KOPT-K1 (cell line): ENCODE results near the gene PRR30.
"Not testable (repeated sequence)": the region's sequence is repeated elsewhere in the genome, so short reads cannot be mapped to it uniquely, and the experiment has no call there.

Source experiments
- H3K27ac ChIP-seq: fragments of 200-600 bp; sonication (generic); 2 replicates; pipeline ENCODE4 v1.5.1; 2016; ENCODE audit warnings: antibody characterized with exemption, mild to moderate bottlenecking, low read depth, low read length; ENCODE audit not compliant: poor library complexity, severe bottlenecking
- H3K36me3 ChIP-seq: fragments of 200-600 bp; sonication (generic); 2 replicates; pipeline ENCODE4 v1.5.1; 2017; ENCODE audit warnings: antibody characterized with exemption, mild to moderate bottlenecking, low read length, moderate library complexity; ENCODE audit not compliant: insufficient read depth
- H3K9me3 ChIP-seq: fragments of 200-600 bp; sonication (generic); 2 replicates; pipeline ENCODE4 v1.5.1; 2017; ENCODE audit warnings: antibody characterized with exemption, low read length, mild to moderate bottlenecking; ENCODE audit not compliant: insufficient read depth, poor library complexity, severe bottlenecking

The PRR30 gene

DNA sequence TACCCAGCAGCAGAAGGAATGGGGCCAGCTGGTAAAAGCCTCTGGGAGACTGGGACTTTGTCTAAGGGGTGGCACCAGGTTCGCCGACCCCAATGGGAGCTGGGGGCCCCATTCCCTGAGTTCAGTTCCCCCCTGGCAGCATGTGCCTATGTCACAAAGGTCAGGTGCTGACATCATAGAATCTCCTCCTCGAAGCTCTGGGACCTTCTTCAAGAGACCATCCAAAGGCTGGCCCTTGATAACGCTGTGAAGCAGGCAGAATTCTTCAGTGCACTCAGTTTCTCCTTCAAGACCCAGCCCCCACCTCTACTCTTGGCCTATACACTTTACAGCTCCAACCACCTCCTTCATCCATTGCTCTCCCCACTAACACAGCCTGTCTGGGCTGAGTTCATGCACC is at the start of gene PRR30:
TSS of gene PRR30 (minus strand) at position 101 of the 400 bp plus-strand sequence. CDS start 1,081 bp downstream, outside the sequence.
- no peaks in the 10 kb centered on the region for H3K36me3 ChIP-seq
- H3K9me3 ChIP-seq: peaks cover 15% of the 10 kb centered on the region
- H3K27ac ChIP-seq: no peak within 1 kb of the TSS

DNA sequence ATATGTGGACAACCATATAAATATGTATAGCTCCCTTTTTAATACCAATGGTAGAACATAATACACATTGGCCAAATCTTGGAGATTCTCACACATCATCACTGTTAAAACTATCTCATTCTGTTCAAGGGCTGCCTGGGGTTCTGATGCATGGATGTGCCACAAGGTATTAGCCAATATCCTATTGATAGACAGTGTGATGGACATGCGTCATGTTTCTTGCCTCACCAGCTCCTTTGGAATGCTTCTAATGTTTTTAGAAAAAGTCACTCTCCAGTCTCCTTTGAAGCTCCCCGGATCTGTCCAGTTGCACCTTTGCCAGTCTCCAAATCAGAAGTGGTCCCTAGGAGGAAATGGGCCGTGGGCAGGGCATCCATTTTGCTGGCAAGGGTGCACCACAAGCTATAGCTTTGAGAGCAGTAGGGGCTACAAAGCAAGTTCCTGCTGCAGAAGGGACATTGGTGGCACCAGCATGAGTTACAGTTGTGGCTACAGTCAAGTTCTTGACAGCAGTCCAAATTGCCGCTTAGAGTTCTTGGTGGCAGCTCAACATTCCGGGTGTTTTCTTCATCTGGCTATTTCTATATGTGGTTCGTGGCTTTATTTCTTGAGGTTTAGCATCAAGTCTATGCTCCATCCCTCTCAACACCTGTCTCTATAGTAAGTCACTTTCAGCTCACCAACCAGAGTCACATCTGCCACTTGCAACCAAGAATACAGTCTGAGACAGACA is 47.6 kb upstream of the PRR30 start:
- Histone ChIP-seq H3K27ac (no peak overlapping the region), H3K9me3 (no peaks in the 10 kb centered on the region), H3K36me3 (no peaks in the 10 kb centered on the region)

DNA sequence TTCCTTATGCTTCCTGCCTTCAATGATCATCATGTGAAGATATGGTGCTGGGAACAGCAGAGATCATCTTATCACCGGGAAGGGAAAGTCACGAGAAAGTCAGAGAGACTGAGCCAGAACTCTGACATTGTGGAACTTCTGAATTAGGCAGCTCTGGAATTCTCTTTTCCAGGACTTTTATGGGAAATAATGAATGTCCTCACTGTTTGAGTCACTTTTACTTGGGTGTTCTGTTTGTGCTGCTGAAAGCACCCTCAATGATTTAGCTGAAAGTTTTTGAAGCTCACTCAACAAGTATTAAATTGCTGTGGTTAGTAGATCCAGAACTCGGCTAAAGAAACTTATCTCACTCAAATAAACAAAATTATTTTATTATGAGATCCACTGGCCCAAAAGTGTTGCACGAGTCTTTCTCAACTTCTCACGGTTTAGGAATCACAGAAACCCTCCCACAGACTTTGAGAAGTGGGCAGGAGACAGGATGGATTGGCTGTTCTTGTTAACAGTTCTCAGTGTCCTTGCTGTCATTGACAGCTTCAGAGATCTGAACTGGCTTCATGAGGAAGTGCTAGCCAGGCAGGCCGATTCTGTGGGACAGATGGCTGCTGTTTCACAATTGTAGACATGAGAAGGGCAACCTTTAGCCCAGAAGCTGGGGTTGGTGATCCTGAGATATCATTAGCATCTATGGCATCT is 46.3 kb upstream of the PRR30 start:
- no peaks in the 10 kb centered on the region for H3K9me3 ChIP-seq
- no peaks in the 10 kb centered on the region for H3K36me3 ChIP-seq
- no peak overlapping the region for H3K27ac ChIP-seq

DNA sequence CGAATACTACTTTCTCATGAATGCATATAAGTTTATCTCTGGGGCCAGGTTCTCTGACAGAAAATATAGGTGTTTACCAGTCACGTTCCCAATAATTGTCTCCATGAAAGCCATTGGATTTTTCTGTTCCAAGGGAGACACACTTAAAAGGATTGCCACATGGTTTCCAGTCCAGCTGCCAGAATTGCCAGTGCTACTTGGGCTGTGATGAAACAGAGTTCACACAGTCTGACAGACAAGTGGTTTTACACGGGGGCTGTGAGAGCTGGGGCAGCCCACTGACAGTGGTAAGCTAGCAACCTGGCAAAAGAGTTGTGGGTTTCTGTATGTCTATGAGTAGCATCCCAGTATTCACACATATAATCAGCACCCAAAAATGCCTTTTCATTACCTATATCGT is 44.9 kb upstream of the PRR30 start:
- Histone ChIP-seq H3K27ac (no peak overlapping the region), H3K9me3 (no peaks in the 10 kb centered on the region), H3K36me3 (no peaks in the 10 kb centered on the region)

DNA sequence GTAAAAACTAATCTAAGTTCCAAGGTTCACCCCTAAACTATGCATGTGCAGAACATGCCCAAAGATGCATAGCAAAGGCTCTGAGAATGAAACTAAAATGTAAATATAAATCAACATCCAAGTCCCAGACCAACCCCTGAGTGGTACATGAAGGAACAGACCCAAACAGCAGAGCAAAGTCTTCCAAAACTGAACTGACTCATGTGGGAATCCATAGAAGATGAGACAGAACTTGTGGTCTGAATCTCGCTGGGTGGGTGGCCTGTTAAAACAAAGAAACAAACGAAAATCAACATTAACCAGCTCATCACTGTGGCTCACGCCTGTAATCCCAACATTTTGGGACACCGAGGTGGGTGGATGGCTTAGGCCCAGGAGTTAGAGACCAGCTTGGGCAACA is 43.1 kb upstream of the PRR30 start:
- Histone ChIP-seq H3K36me3 (no peaks in the 10 kb centered on the region), H3K27ac (no peak overlapping the region), H3K9me3 (no peaks in the 10 kb centered on the region)

DNA sequence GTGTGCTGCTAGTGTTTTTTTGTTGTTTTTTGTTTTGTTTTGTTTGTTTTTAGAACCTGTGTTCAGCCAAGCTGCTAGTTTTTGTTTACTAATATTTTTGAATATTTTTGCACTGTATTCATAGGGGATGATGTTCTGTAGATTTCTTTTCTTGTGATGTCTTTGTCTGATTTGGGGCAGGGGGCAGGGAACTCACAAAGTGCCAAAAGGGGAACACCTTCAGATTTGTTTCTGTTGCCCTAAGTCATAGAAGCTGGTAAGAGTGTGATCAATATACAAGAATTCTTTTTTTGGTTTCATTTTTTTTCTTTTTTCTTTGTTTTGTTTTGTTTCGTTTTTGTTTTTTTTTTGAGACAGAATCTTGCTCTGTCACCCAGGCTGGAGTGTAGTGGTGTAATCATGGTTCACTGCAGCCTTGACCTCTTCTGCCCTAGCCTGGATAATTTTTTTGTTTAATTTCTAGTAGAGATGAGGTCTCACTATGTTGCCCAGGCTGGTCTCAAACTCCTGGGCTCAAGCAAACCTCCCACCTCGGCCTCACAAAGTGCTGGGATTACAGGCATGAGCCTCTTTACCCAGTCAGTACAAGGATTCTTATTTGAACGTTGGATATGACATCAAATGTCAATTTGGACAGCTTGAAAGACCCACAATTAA is 40.3 kb upstream of the PRR30 start:
- Histone ChIP-seq H3K27ac (no peak overlapping the region), H3K9me3 (no peaks in the 10 kb centered on the region), H3K36me3 (no peaks in the 10 kb centered on the region)

DNA sequence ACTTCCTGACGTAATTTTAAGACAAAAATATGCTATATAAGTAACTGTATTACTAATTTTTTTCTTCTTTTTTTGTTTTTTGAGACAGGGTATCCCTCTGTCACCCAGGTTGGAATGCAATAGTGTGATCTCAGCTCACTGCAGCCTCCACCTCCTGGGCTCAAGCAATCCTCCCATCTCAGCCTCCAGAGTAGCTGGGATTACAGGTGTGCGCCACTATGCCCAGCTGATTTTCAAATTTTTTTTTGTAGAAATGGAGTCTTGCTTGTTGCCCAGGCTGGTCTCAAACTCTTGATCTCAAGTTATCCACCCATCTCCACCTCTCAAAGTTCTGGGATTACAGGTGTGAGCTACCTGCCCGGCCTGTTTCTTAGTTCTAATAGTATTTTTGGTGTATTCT is 39.3 kb upstream of the PRR30 start:
- H3K36me3 ChIP-seq: no peaks in the 10 kb centered on the region
- no peaks in the 10 kb centered on the region for H3K9me3 ChIP-seq
- H3K27ac ChIP-seq: no peak overlapping the region

DNA sequence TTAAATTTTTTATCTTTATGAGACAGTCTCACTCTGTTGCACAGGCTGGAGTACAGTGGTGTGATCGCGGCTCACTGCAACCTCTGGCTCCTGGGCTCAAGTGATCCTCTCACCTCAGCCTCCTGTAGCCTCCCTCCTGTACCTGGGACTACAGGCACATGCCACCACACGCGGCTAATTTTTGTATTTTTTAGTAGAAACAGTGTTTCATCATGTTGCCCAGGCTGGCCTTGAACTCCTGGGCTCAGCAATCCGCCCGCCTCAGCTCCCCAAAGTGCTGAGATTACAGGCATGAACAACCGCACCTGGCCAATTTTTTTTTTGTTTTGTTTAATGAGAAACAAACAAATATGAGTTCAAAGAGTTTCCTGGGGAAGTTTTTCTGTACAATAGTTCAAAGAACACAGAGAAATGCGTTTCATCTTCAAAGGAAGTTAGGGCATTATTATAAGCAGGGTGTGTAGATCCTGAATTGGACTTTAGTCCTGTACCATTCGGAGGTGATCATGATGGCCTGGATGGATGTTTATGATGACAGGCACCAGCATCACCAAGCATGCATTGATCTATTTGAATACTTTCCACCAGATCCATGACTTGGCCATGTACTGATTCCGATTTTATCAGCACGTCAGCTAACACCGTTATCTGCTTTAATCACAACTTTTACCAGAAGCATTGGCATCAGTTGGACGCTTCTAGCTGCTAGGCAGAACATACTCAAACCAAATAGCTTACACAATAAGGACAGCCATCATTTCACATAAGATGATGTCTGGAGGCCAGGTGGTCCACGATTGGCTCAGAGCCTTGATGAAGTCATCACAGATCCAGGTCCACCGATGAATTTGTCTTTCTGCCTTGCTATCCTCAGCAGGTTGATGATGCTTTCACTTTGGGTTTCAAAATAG is 38.5 kb upstream of the PRR30 start:
- Histone ChIP-seq H3K36me3 (no peaks in the 10 kb centered on the region), H3K27ac (no peak overlapping the region), H3K9me3 (no peaks in the 10 kb centered on the region)

DNA sequence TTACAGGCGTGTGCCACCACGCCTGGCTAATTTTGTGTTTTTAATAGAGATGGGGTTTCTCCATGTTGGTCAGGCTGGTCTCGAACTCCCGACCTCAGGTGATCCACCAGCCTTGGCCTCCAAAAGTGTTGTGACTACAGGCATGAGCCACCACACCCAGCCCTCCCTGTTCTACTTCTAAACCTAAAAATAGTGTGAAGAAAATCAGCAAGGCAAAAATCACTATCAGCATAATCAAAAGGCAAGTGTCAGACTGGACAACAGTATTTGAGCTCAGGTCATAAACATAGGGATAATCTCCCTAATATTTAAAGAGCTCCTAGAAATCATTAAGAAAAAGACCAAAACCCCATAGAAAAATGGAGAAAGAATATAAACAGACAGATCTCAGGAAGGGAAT is 36.6 kb upstream of the PRR30 start:
- H3K27ac ChIP-seq, H3K36me3 ChIP-seq, H3K9me3 ChIP-seq: not testable (repeated sequence)

DNA sequence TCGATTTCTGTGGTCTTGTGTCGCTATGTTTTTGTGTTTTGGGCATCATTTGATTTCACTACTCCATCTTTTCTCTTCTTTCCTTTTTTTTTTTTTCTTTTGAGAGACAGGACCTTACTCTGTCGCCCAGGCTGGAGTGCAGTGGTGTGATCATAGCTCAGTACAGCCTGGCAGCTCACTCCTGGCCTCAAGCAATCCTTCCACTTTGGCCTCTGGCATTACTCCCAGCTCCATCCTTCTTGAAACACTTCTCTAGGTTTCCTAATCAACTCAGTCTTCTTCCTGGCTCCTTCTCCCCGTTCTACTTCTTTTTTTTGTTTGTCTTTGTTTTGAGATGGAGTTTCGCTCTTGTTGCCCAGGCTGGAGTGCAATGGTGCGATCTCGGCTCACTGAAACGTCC is 36.1 kb upstream of the PRR30 start:
- H3K36me3 ChIP-seq: no peaks in the 10 kb centered on the region
- H3K27ac ChIP-seq: no peak overlapping the region
- no peaks in the 10 kb centered on the region for H3K9me3 ChIP-seq

DNA sequence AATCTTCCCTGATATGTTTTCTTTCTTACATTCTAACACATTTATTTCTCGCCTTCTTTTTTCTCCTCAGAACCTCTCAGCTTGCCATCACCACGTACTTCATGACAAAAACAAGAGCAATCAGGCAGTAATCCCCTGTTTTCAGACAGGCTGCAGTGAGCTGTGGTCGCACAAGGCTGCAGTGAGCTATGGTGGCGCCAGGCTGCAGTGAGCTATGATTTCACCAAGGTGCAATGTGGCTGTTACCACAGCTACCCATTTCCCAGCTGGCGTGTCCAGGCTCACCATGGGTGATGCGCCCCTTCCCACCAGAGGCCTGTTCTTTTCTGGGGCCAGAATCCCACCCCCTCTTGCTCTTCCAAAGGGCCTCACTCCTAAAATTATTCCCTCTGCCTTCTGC is 35.4 kb upstream of the PRR30 start:
- H3K27ac ChIP-seq: no peak overlapping the region
- H3K9me3 ChIP-seq: no peaks in the 10 kb centered on the region
- no peaks in the 10 kb centered on the region for H3K36me3 ChIP-seq

DNA sequence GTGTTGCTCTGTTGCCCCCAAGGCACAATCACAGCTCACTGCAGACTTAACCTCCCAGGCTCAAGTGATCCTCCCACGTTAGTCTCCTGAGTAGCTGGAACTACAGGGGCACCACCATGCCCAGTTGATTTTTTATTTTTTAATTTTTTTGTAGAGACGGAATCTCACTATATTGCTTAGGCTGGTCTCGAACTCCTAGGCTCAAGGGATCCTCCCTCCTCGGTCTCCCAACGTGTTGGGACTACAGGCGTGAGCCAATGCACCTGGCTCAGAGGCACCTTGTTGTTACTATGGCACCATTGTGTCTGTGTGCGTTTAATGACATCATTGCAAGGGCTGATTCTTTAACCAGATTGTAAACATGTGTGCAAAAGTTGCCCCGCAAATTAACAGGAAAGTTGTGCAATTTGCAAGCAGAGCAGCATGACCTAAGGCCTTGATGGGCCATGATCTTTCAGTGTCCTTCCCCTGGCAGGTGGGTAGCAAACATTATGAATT is 32.2 kb upstream of the PRR30 start:
- Histone ChIP-seq H3K36me3 (no peaks in the 10 kb centered on the region), H3K27ac (no peak overlapping the region), H3K9me3 (no peaks in the 10 kb centered on the region)

DNA sequence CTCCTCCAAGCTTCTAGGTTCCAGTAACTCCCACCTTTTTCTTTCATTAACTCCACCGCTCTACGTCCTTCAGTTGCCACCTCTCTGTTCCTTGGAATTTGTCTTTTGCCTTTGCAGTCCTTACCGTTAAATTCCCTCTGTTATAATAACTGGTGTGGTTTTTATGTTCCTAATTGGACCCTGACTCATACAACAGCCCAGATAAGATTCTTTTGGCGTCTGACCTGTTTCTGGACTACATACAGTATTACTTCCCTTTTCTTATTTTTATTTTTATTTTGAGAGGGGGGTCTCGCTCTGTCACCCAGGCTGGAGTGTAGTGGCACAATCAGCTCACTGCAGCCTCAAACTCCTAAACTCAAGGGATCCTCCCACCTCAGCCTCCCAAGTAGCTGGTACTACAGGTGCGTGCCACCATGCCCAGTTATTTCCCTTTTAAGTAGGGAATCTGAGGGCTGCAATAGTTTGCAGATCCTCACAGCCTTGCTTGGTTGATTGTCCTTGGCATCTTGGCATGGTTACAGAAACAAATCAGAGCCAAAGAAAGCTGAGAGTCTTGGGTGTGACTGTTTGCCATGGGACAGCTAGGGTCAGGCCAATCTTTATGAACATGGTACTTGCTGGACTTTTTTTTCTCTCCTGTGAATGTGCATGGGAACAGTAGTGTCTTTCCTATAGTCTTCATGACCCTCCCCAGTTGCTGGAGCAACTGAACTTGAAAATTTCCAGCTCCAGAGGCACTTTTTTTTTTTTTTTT is 31.5 kb upstream of the PRR30 start:
- Histone ChIP-seq H3K9me3 (no peaks in the 10 kb centered on the region), H3K36me3 (no peaks in the 10 kb centered on the region), H3K27ac (no peak overlapping the region)
